ENCODE results near the gene FGF9.

FGF9 gene

GRCh38 chr13:21684576-21684975 lies 13.7 kb downstream of the FGF9 start:
- Histone ChIP-seq H3K36me3 (replicated peaks) (no peaks in the 10 kb centered on the region), H3K27me3 (ENCODE audit: low read depth) (no peaks in the 10 kb centered on the region), H3K4me1 (no peaks in the 10 kb centered on the region), H3K4me3 (no peak overlapping the region), H3K9me3 (no peaks in the 10 kb centered on the region)
- DNase-seq (ENCODE audit: low spot score in 2 of 2) = no peak
- in situ Hi-C loops (cut with MboI; ENCODE audit: low sequenced_read_pairs) = no loop called here

DNA sequence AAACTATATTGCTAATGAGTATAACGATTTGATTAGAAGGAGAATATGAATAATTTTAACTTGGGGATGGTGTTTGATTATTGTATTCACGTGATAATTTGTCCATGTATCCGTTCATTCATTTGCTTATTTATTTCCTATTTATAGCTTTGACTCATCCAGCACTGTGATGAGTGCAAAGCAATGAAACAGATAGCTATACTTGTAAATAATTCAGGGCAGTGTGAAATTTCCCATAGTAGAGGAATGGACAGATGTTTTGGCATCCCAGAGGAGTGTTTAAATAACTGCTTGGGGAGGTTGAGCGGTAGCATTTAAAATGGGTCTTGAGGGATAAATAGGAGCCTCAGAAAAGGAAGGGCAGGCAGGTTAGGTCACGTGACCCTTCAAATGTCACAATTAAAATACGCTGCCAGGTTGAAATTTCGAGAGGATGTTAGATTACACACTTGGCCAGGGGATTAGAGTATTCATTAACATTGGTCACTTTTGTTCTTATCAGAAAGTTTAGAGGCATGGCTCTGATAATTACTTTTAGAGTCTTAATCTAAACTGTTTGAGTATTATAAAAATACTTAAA lies 14.7 kb downstream of the FGF9 start:
- Histone ChIP-seq H3K9me3 (no peaks in the 10 kb centered on the region), H3K36me3 (replicated peaks) (no peaks in the 10 kb centered on the region), H3K4me1 (no peaks in the 10 kb centered on the region), H3K27me3 (ENCODE audit: low read depth) (no peaks in the 10 kb centered on the region), H3K4me3 (no peak overlapping the region)
- DNase-seq (ENCODE audit: low spot score in 2 of 2) = no peak
- in situ Hi-C loops (cut with MboI; ENCODE audit: low sequenced_read_pairs) = no loop called here

- H3K4me1 ChIP-seq = no peaks in the 10 kb centered on the region
- no peak for DNase-seq (ENCODE audit: low spot score in 2 of 2)
- H3K4me3 ChIP-seq = no peak overlapping the region
- in situ Hi-C loops (cut with MboI; ENCODE audit: low sequenced_read_pairs) = no loop called here
- H3K36me3 ChIP-seq (replicated peaks) = no peaks in the 10 kb centered on the region
- no peaks in the 10 kb centered on the region for H3K27me3 ChIP-seq (ENCODE audit: low read depth)
- no peaks in the 10 kb centered on the region for H3K9me3 ChIP-seq
Observed at GRCh38 chr13:21686751-21687391, 16.0 kb downstream of the FGF9 start.

DNA sequence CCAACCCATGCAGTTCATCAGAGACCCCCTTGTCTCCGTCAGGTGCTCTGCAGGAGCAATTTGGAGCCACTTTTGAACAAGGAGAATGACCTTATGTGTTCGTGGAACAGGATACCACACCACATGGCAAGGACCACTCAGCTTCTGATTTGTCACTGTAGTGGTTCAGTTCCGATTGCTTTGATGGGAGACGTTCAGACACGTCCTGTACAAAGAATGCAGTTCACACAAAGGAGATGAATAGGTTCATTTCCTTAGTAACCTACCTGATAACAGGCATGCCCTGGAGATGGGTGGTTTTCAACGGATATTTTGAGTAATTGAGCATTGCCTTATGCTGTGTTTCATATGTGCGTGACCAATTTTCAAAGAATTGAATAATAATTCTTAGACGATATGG lies 17.2 kb downstream of the FGF9 start:
- Histone ChIP-seq H3K36me3 (replicated peaks) (no peaks in the 10 kb centered on the region), H3K27me3 (ENCODE audit: low read depth) (no peaks in the 10 kb centered on the region), H3K4me1 (no peaks in the 10 kb centered on the region), H3K4me3 (no peak overlapping the region), H3K9me3 (no peaks in the 10 kb centered on the region)
- in situ Hi-C loops (cut with MboI; ENCODE audit: low sequenced_read_pairs) = no loop called here
- DNase-seq (ENCODE audit: low spot score in 2 of 2) = no peak

- no peak for DNase-seq (ENCODE audit: low spot score in 2 of 2)
- H3K9me3 ChIP-seq = no peaks in the 10 kb centered on the region
- H3K4me3 ChIP-seq = no peak overlapping the region
- no peaks in the 10 kb centered on the region for H3K4me1 ChIP-seq
- in situ Hi-C loops (cut with MboI; ENCODE audit: low sequenced_read_pairs) = no loop called here
- H3K36me3 ChIP-seq (replicated peaks) = no peaks in the 10 kb centered on the region
- no peaks in the 10 kb centered on the region for H3K27me3 ChIP-seq (ENCODE audit: low read depth)
Observed at GRCh38 chr13:21689097-21689496, 18.2 kb downstream of the FGF9 start.

GRCh38 chr13:21690955-21691354 lies 20.1 kb downstream of the FGF9 start:
- Histone ChIP-seq H3K27me3 (ENCODE audit: low read depth) (no peaks in the 10 kb centered on the region), H3K4me1 (no peaks in the 10 kb centered on the region), H3K36me3 (replicated peaks) (no peaks in the 10 kb centered on the region), H3K4me3 (no peak overlapping the region), H3K9me3 (no peaks in the 10 kb centered on the region)
- in situ Hi-C loops (cut with MboI; ENCODE audit: low sequenced_read_pairs) = no loop called here
- no peak for DNase-seq (ENCODE audit: low spot score in 2 of 2)

- Histone ChIP-seq H3K4me3 (no peak overlapping the region), H3K4me1 (no peaks in the 10 kb centered on the region), H3K9me3 (no peaks in the 10 kb centered on the region), H3K36me3 (replicated peaks) (no peaks in the 10 kb centered on the region), H3K27me3 (ENCODE audit: low read depth) (no peaks in the 10 kb centered on the region)
- DNase-seq (ENCODE audit: low spot score in 2 of 2) = no peak
- in situ Hi-C loops (cut with MboI; ENCODE audit: low sequenced_read_pairs) = no loop called here
Observed at GRCh38 chr13:21691500-21691899, 20.6 kb downstream of the FGF9 start.

GRCh38 chr13:21691928-21692327 lies 21.1 kb downstream of the FGF9 start:
- no peaks in the 10 kb centered on the region for H3K4me1 ChIP-seq

DNA sequence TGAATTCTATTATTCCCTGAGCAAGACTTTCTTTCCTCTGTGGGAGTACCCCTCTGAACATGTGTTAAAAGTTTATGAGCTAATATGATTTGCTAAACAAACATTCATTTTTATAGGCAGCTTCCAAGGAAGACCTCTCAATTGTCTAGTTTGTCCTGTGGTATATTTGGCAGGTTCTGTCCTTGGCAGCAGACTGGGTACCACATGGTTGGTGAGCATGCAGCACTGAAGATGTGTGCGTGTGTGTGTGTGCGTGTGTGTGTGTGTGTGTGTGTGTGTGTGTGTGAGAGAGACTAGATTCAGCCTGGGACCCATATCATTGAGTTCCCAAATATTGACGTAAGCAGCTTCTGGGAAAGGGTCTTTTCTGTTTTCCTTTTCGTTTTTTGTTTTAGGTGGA lies 24.0 kb downstream of the FGF9 start:
- no peaks in the 10 kb centered on the region for H3K27me3 ChIP-seq (ENCODE audit: low read depth)

More at GRCh38 chr13:21691928-21692327, 21.1 kb downstream of the FGF9 start:
- Histone ChIP-seq H3K27me3 (ENCODE audit: low read depth) (no peaks in the 10 kb centered on the region), H3K36me3 (replicated peaks) (no peaks in the 10 kb centered on the region), H3K9me3 (no peaks in the 10 kb centered on the region), H3K4me3 (no peak overlapping the region)
- DNase-seq (ENCODE audit: low spot score in 2 of 2) = no peak
- in situ Hi-C loops (cut with MboI; ENCODE audit: low sequenced_read_pairs) = no loop called here

DNA sequence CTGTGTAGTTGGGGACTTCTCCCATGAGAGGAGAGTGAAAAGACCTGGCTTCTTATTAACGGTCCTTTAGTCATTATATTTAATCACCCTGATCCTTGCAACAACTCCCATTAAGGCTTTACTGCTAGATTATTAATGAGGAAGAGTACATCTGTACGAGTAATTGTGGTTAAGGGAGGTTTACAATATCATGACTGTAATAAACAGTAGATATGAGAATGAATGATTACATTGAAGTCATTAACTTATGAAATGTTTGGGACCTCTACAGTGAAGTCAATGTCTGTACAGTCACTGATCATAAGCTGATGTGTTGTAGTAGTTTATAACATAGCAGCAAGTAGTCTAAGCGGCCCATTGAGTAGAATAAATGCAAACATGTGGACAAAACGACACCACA lies 24.7 kb downstream of the FGF9 start:
- Histone ChIP-seq H3K4me3 (no peak overlapping the region), H3K4me1 (no peaks in the 10 kb centered on the region), H3K36me3 (replicated peaks) (no peaks in the 10 kb centered on the region), H3K27me3 (ENCODE audit: low read depth) (no peaks in the 10 kb centered on the region), H3K9me3 (no peaks in the 10 kb centered on the region)
- in situ Hi-C loops (cut with MboI; ENCODE audit: low sequenced_read_pairs) = no loop called here
- DNase-seq (ENCODE audit: low spot score in 2 of 2) = no peak

More for the DNA sequence above, 24.0 kb downstream of the FGF9 start:
- H3K9me3 ChIP-seq = no peaks in the 10 kb centered on the region
- H3K36me3 ChIP-seq (replicated peaks) = no peaks in the 10 kb centered on the region
- no peaks in the 10 kb centered on the region for H3K4me1 ChIP-seq
- DNase-seq (ENCODE audit: low spot score in 2 of 2) = no peak
- H3K4me3 ChIP-seq = no peak overlapping the region
- in situ Hi-C loops (cut with MboI; ENCODE audit: low sequenced_read_pairs) = no loop called here

GRCh38 chr13:21696865-21697448 lies 26.1 kb downstream of the FGF9 start:
- Histone ChIP-seq H3K27me3 (ENCODE audit: low read depth) (no peaks in the 10 kb centered on the region), H3K4me1 (no peaks in the 10 kb centered on the region), H3K4me3 (no peak overlapping the region), H3K36me3 (replicated peaks) (no peaks in the 10 kb centered on the region), H3K9me3 (no peaks in the 10 kb centered on the region)
- no peak for DNase-seq (ENCODE audit: low spot score in 2 of 2)
- in situ Hi-C loops (cut with MboI; ENCODE audit: low sequenced_read_pairs) = no loop called here

- H3K4me1 ChIP-seq = no peaks in the 10 kb centered on the region
- H3K36me3 ChIP-seq (replicated peaks) = no peaks in the 10 kb centered on the region
- no peaks in the 10 kb centered on the region for H3K27me3 ChIP-seq (ENCODE audit: low read depth)
- no peak for DNase-seq (ENCODE audit: low spot score in 2 of 2)
- in situ Hi-C loops (cut with MboI; ENCODE audit: low sequenced_read_pairs) = no loop called here
- no peak overlapping the region for H3K4me3 ChIP-seq
- H3K9me3 ChIP-seq = no peaks in the 10 kb centered on the region
Observed at GRCh38 chr13:21698817-21699679, 28.2 kb downstream of the FGF9 start.

- H3K4me1 ChIP-seq = no peaks in the 10 kb centered on the region
- no peaks in the 10 kb centered on the region for H3K27me3 ChIP-seq (ENCODE audit: low read depth)
- no peak overlapping the region for H3K4me3 ChIP-seq
- DNase-seq (ENCODE audit: low spot score in 2 of 2) = no peak
- H3K9me3 ChIP-seq = no peaks in the 10 kb centered on the region; the same call in 1 of the 2 replicates
- in situ Hi-C loops (cut with MboI; ENCODE audit: low sequenced_read_pairs) = no loop called here
- no peaks in the 10 kb centered on the region for H3K36me3 ChIP-seq (replicated peaks)
Observed at GRCh38 chr13:21701460-21701859, 30.6 kb downstream of the FGF9 start.

DNA sequence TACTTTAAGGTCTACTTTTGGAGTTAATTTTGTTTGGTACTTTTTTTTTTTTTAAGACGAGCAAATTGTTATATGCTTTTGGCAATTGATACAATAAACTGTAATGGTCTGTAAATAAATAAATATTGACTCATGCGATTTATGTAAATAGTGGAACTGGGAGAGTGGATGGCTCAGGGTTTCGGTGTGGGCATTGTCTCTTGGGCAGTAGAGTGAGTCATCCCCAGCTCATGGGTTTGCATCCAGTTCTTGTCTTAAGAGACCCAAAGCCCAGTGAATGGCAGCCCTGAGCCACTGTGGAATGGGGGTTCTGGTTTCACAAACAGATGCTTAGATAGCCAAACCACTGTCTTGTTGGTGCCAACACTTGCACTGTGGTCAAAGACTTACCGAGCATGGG lies 33.0 kb downstream of the FGF9 start:
- H3K27me3 ChIP-seq (ENCODE audit: low read depth) = no peaks in the 10 kb centered on the region
- H3K4me1 ChIP-seq = no peaks in the 10 kb centered on the region
- in situ Hi-C loops (cut with MboI; ENCODE audit: low sequenced_read_pairs) = no loop called here
- H3K36me3 ChIP-seq (replicated peaks) = no peaks in the 10 kb centered on the region
- no peak overlapping the region for H3K4me3 ChIP-seq
- no peak for DNase-seq (ENCODE audit: low spot score in 2 of 2)
- no peaks in the 10 kb centered on the region; the same call in 1 of the 2 replicates for H3K9me3 ChIP-seq

Measured in HAP-1 (cell line).